HG03060 (cell line): ENCODE measurements around the gene GAB2.
"Not testable (repeated sequence)": the region's sequence is repeated elsewhere in the genome, so short reads cannot be mapped to it uniquely, and the experiment has no call there.

ENCODE experiments used
- ATAC-seq: cut with Tn5 transposase; IDR thresholded peaks from one replicate; pipeline ENCODE4 v1.9.1; 2021; ENCODE audit warnings: low read depth, moderate number of reproducible peaks; ENCODE audit not compliant: unreplicated experiment

Gene GAB2

DNA sequence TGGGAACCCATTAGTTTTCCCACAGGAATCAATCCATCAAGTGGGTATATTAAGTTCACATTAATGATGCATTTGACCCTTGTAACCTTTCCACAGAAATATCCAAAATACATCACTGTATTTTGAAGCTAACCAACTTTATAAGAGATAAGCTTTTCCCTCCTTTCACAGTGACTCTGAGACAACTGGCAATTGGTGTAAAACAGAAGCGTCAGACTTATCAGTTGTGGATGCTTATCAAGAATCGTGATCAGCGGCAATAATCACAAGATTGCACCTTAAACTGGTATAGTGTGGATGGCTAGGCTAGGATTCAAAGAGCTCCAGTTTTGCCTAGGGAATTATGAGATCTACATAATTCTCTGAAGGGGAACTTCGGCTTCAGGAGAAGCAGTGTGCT is 155.8 kb downstream of the GAB2 start:
- no peak for ATAC-seq

DNA sequence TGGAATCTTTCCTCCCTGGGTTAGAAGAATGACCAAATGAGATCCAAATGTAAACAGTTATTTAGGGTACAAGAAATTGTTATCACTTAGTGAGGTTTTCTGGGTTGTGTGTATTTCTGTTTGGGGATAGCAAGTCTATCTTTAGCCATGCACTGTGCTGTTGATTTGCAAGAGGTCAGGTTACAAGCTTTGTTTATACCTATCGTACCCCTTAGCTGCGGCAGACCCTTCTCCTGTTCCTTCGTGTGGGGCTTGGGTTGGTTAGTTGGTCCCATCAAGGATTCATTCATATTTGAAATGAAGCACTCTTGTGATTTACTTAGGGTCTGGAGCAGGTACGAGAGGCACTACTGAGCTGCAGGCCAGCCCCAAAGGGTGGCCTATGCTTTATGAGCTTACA is 156.3 kb downstream of the GAB2 start:
- ATAC-seq, result no peak

GRCh38 chr11:78259777-78260487 is 157.7 kb downstream of the GAB2 start:
- ATAC-seq, result no peak

- ATAC-seq, result no peak
Measured at GRCh38 chr11:78257654-78258053, 160.0 kb downstream of the GAB2 start.

DNA sequence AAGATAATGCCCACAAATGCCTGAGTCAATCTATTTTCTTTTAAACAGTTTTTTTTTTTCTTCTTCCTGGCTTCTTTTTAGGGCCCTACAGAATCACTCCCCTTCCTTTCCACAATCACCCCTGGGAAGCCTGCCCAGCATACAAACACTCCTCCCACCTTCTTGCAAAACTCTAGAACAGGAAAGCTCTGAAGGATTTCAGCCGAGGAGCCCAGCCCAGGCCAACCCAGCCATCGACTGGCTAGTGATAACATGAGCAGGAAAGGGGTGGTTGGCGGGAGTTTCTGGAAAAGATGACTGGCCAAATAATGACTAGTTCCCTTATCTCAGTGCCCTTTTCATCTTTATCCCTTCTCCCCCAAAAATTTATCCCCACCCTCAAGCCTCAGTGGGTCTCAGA is 160.7 kb downstream of the GAB2 start:
- ATAC-seq, result no peak

GRCh38 chr11:78255919-78256318 is 161.7 kb downstream of the GAB2 start:
- ATAC-seq, result no peak

DNA sequence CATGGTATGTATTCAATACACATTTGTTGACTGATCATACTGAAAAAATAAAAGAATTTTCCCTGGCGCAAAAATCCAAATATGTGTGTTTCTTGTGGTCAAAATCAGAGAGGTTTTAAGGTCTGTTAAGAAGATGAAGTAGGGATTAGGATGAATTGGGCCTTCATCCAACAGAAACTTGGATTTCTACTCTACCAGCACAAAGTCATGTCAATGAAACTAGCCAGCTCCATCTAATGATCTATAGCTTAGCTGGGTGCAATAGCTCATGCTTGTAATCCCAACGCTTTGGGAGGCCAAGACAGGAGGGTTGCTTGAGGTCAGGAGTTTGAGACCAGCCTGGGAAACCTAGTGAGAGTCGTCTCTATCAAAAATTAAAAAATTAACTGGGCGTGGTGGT is 163.4 kb downstream of the GAB2 start:
- ATAC-seq, result no peak

DNA sequence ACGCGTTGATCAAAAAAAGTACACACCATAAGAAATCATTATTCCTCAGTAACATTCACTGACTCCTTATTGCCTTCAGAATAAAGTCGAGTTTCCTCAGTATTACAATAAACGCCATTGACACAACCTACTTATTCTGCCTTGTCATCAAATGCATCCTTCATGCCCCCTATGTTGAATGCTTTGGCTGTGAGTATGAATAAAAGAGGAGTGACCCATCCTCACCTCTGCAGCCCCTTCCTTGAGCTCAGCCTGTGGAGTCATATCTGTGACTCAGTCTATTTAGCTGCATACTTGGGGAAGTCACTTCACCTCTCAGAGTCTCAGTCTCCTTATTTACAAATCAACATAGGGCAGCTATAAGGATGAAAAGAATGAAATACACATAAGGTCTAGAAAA is 163.8 kb downstream of the GAB2 start:
- no peak for ATAC-seq

DNA sequence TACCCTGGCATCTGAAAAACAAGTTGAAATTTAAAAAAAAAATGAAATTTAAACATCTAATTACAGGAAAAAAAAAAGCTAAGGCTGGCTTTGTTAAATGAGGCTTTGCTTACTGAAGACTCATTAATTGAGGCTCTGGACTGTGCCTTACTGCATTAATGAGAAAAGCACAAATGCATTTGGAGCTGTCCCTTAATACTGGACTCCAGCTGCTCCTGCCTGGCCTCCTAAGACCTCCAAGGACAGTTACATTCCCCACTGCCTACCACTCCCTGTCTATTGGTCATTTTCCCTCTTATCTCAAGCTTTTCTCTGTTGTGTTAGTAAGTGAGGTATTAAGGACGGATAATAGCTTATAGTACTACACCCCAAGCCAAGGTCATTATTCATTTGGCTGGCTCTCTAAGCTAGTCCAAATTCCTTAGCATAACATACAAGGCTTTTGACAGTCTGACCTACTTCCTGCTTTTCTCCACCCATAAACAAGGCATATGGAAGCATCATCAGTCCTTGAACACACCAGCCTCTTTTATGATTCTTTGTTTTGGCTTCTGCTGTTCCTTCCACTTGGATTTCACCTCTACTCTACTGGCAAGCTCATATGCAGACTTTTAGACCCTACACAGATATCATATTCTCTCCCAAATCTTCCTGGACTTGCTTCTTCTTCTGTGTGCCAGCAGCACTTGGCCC is 166.4 kb downstream of the GAB2 start:
- ATAC-seq, result no peak

DNA sequence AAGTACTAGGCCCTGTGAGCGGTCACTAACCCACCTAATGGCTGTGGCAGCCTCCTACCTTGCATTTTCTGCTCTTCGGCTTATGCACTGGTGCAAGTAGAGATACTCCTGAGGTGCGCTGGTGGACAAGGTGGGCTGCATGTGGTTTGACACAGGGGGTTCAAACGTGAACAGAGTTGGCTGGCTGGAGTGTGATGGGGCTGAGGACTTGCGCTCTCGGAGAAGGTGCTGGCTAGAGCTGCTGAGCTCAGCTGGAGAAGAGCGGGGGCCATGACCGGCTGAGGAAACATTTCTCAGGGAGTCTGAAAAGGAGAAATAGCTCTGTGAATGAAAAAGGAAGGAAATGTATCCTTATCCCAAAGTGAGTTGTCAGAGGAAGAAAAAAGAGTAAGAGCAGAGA is 167.5 kb downstream of the GAB2 start:
- no peak for ATAC-seq

DNA sequence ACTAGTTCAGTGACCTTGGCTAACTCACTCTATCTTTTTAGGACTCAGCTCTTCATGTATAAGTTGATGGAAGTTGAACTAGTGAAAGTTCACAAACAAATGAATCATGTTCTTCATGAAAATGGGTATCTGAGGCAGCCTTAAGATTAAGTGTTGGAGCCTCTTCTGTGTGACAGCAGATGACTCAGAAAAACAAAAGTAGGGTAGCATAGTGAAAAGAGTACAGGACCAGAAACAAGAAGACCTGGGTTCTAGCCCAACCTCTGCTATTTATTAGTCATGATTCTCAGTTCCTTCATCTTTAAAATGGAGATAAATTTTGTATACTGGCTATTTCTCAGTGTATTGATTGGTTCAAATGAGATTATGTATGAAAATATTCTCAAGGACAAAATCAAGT is 168.7 kb downstream of the GAB2 start:
- no peak for ATAC-seq

DNA sequence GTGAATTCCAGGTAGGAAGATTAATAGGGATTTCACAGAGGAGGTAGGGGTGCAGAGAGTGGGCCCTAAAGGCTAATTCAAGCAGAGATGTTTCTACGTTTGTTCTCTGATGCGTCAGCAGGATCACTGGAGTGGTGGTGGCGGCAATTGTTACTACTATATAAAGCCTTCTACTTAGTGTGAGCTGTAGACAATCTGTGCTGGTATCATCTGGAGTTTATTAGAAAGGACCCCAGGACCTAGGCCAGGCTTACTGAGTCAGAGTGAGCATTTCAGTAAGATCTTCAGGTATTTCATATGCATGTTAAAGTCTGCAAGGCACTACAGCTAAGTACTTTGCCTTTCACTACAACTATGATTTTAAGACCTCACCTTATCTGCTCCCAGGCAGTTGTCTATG is 169.4 kb downstream of the GAB2 start:
- no peak for ATAC-seq

DNA sequence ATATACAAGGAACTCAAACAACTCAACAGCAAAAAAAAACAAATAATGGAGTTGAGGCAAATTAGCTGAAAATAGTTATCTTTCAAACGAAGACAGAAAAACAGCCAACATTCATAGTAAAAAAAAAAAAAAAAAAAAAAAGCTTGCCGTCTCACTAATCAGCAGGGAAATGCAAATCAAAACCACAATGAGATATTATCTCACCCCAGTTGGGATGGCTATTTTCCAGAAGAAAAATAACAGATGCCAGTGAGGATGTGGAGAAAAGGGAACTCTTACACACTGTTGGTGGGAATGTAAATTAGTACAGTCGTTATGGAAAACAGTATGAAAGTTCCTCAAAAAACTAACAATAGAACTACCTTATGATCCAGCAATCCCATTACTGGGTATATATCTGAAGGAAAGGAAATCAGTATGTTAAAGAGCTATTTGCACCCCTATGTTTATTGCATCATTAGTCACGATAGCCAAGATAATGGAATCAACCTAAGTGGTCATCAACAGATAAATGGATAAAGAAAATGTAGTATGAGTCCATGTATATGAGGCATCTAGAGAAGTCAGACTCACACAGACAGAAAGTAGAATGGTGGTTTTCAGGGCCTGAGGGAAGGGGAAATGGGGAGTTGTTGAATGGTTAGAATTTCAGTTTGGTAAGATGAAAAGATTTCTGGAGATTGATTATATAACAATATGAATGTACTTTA is 172.9 kb downstream of the GAB2 start:
- ATAC-seq, result no peak

DNA sequence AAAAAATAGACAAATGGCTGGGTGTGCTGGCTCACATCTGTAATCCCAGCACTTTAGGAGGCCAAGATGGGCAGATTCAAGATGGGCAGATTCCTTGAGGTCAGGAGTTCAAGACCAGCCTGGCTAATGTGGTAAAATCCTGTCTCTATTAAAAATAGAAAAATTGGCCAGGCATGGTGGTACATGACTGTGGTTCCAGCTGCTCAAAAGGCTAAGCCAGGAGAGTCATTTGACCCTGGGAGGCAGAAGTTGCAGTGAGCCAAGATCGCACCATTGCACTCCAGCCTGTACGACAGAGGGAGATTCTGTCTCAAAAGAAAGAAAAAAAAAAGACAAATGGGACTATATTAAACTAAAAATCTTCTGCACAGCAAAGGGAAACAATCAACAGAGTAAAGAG is 173.5 kb downstream of the GAB2 start:
- no peak for ATAC-seq

- no peak for ATAC-seq
Measured at GRCh38 chr11:78241475-78241874, 176.1 kb downstream of the GAB2 start.

- ATAC-seq, result no peak
Measured at GRCh38 chr11:78239781-78240180, 177.8 kb downstream of the GAB2 start.

GRCh38 chr11:78237293-78238046 is 180.2 kb downstream of the GAB2 start:
- no peak for ATAC-seq

DNA sequence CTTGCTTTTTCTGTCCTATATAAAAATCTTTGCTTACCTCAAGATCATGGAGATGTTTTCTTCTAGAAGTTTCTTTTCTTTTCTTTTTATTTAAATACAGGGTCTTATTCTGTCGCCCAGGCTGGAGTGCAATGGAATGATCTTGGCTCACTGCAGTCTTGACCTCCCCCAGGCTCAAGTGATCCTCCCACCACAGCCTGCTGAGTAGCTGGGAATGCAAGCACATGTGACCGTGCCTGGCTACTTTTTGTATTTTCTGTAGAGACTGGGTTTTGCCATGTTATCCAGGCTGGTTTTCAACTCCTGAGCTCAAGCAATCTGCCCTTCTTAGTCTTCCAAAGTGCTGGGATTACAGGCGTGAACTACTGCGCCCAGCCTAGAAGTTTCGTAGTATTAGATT is 183.6 kb downstream of the GAB2 start:
- ATAC-seq, result no peak

GRCh38 chr11:78233046-78233445 is 184.6 kb downstream of the GAB2 start:
- ATAC-seq, result not testable (repeated sequence)

DNA sequence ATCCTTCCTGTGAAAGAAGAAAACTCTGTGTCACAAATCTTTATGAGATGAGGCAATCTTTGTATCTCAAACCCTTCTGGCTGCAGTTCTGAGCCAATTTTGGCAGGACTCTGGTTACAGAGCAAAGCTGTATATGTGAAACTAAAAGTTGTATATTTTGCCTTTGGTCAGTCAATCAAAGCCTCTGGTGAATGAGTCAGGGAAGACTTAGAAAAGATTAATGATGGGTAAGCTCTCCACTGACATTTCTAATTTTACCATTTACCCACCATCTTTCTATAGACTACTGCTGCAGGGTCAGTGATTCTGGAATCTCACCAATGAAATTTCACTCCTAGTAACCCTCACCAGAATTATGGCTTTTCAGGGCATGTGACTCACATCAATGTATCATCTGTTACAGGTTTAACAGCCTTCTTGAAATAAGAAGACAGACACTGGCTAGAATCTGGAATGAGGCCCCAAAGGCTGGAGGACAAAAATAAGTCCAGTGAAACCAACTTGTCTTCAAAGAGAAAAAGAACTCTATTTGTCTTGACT is 185.6 kb downstream of the GAB2 start:
- ATAC-seq, result no peak
